ENCODE data around the gene CELA2A.

GRCh38 chr1:15454256-15454655 is 2.3 kb upstream of the CELA2A start:
- TF ChIP-seq EZH2 (IDR thresholded peaks at IDR 0.05; ENCODE audit: low read length, unreplicated experiment), result no peak
- no peak for TF ChIP-seq CTCF (conservative IDR thresholded peaks at IDR 0.05; ENCODE audit: low read depth, low read length)

Measured in PC-3 (cell line).